GM12892 (cell line): ENCODE measurements around the gene SIRT7.

Source experiments
- POLR2A ChIP-seq: IDR thresholded peaks from 2 replicates; pipeline ENCODE4 v1.6.1; 2011; ENCODE audit warnings: low read depth, low read length, control low read depth
- POLR2AphosphoS5 ChIP-seq: IDR thresholded peaks from 2 replicates; pipeline ENCODE4 v1.6.1; 2011; ENCODE audit warnings: low read depth, low read length, control low read depth
- TAF1 ChIP-seq: IDR thresholded peaks from 2 replicates; pipeline ENCODE4 v1.6.1; 2011; ENCODE audit warnings: low read depth, mild to moderate bottlenecking, control low read depth, low read length, borderline replicate concordance

- TF ChIP-seq POLR2AphosphoS5 (no peak), POLR2A (no peak), TAF1 (no peak)
Observed at GRCh38 chr17:81889602-81890001, 28.4 kb downstream of the SIRT7 start.
